Amygdala (tissue), 56 donors: ENCODE results near the gene KRTAP2-1.
"Not testable (repeated sequence)": the region's sequence is repeated elsewhere in the genome, so short reads cannot be mapped to it uniquely, and the experiment has no call there.

Source experiments
- DNase-seq, 56 donors: peaks; one replicate each; lab custom pipeline; 2025; lab: John Stamatoyannopoulos, UW

The KRTAP2-1 gene, protein sequence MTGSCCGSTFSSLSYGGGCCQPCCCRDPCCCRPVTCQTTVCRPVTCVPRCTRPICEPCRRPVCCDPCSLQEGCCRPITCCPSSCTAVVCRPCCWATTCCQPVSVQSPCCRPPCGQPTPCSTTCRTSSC

DNA sequence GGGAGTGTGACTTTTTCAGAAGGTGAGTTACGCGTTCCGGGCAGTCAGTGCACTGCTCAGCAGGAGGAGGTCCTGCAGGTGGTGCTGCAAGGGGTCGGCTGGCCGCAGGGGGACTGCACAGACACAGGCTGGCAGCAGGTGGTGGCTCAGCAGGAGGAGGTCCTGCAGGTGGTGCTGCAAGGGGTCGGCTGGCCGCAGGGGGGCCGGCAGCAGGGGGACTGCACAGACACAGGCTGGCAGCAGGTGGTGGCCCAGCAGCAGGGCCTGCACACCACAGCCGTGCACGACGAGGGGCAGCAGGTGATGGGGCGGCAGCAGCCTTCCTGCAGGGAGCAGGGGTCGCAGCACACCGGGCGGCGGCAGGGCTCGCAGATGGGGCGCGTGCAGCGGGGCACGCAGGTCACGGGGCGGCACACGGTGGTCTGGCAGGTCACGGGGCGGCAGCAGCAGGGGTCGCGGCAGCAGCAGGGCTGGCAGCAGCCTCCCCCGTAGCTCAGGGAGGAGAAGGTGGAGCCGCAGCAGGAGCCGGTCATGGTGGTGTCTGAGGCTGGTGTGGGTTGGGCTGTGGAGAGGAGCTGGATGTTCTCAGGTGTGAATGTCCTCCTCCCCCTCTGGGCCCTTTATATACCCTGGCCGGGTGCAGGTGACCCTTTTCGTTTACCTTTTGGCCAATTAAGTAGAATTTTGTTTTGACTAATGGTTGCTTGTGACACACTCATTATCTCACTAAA lies at the start of gene KRTAP2-1:
Gene KRTAP2-1, minus strand, starts transcription at position 582 of the 731 bp plus-strand sequence. Its CDS starts 49 bp downstream, at position 533.
- not testable (repeated sequence) for DNase-seq

DNA sequence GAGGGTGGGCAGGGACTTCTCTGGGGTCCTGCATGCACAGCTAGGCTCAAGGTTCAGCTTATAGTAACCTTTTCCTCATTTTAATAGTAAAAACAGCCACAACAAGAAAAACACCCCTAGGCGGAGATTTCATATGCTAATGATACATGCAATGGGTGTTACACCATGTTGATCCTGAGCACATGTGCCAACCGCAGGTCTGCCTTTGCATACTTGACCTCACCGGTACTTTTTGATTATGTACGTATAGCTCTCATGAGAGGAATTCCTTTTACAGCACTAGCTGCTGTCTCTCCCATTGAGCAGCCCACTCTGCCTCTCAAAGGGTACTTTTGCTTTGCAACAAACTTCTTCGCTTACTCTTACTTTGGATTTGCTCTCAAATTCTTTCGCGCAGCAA lies 48.9 kb upstream of the KRTAP2-1 start:
- DNase-seq: no peak

DNA sequence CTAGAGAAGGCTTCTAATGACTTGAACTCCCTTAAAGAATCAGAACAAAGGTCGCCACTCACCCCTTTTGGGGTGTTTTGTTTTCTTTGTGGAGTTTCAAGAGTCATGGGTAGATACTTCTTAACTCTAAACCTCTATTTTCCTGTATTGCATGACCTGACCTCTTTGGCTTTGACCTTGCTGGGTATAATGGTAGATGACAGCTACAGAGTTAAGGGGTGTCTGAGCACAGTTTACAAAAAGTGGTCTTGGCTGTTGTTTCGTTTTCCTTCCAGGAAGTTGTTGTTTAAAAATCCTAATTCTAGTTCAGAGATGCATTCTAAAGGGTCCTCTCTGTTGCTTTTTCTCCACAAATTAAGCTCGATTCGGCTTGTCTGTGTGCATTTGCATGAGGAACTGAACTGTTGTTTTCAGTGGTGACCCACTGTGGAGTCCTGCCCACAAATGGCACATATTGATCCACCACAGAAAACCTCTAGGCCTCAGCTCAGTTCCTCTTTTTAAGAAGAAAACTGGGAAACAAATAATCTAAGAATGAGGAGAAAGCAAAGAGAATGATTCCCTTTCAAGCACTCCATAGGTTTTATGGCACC lies 41.7 kb upstream of the KRTAP2-1 start:
- not testable (repeated sequence) for DNase-seq

DNA sequence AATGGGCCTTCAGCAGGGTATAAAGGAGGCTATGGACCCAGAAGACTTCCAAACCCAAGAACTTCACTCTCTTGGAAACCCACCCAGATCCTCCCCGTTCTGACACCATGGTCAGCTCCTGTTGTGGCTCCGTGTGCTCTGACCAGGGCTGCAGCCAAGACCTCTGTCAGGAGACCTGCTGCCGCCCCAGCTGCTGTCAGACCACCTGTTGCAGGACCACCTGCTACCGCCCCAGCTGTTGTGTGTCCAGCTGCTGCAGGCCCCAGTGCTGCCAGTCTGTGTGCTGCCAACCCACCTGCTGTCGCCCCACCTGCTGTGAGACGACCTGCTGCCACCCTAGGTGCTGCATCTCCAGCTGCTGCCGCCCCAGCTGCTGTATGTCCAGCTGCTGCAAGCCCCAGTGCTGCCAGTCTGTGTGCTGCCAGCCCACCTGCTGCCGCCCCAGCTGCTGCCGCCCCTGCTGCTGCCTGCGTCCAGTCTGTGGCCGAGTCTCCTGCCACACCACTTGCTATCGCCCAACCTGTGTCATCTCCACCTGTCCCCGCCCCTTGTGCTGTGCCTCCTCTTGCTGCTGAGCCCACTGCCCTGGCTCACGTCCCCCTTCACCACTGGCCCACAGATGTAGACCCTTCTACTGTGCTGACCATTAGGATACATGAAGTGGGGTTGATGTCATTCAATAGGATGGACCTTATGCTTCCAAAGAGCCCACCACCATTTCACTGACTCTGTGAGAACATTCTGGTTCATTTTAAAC lies 37.2 kb upstream of the KRTAP2-1 start, which contains the start of gene KRTAP4-7:
Gene KRTAP4-7, plus strand, starts transcription at position 51 of the 757 bp plus-strand sequence. Its CDS starts 57 bp downstream, at position 108.
- DNase-seq: not testable (repeated sequence)

DNA sequence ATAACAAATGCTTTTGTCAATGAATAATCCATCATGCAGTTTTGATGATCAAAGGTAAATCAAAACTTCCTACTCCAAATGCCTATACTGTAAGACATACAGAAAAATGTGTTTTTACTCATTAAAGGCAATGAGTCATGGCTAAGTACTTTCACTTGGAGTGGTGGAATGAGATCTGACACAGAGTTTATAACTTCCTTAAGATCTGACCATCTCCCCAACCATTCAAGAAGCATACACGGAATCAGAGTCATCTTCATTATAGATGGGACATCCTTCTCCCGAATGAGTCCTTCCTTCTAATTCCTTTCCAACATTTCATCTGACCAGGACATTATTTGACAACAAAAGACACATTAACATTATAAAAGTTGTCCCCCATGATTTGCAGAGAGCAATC lies 36.3 kb upstream of the KRTAP2-1 start:
- not testable (repeated sequence) for DNase-seq

DNA sequence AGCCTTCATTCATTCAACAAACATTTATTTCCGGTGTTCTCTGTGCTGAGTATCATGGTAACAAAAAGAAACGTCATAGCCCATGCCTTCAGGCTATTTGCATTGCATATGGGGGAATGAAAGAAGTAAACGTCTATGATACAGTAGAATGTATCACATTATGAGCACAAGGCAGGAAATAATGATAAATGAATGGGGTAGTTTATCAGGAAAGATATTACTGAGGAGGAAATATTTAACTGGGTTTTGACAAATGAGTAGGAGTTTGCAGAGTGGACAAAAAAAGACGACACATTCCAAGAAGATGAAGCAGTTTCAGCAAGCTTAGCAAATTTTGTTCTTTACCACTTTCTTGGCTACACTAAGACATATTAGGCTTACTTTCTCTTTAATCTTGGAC lies 35.5 kb upstream of the KRTAP2-1 start:
- no peak for DNase-seq

DNA sequence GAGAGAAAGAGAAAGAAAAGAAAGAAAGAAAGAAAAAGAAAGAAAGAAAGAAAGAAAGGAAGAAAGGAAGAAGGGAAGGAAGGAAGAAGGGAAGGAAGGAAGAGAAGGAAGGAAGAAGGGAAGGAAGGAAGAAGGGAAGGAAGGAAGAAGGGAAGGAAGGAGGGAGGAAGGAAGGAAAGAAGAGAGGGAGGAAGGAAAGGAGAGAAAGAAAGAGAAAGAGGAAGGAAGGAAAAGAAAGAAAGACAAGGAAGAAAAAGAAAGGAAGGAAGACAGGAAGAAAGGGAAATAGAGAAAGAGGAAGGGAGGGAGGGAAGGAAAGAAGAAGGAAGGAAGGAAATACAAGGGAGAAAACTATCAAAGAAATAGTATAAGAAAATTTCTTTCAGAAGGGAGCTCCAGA lies 29.7 kb upstream of the KRTAP2-1 start:
- no peak for DNase-seq

DNA sequence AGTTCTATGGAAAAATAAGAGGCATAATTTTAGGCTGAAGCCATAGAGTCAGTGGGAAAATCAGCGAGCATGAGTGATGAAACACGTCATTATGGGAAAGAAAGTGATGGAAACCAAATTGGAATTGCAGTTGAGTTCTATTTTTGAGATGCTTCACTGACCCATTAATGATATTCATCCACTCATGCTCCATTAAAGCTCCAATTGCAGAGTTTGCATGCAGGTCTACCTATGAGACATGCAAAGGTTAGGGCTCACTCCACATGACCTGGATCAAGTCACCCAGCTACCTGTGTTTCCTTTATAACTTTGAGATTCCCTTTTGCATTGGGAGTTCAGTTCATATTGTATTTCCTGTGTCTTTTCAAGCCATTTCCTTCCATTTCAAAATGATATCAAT lies 26.6 kb upstream of the KRTAP2-1 start:
- DNase-seq: no peak

DNA sequence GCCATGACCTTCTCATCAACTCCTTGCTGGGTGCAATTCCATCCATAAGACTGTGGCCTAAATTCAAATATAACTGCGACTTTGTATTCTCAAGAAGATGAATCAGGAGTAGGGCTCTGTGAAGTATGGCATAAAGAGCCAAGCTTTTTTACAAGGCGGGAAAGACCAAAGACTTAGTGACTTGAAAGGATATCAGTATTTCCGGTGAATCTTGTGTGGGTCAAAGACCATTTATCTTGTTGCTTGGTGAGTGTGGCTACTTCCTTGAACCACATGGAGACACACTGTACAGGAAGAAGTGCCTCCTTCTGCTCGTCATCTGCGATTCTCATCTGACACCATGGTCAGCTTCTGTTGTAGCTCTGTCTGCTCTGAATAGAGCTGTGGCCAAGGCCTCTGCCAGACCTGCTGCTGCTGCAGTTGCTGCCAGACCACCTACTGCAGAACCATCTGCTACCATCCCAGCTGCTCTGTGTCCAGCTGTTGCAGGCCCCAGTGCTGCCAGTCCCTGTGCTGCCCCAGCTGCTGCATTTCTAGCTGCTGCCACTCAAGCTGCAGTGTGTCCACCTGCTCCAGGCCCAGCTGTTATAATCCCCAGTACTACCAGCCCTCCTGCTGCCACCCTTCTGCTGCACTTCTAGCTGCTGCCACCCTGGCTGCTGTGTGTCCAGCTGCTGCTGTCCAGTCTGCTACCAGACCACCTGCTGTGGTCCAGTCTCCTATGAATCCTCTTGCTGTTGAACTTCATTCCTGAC lies 24.7 kb upstream of the KRTAP2-1 start:
- no peak for DNase-seq

DNA sequence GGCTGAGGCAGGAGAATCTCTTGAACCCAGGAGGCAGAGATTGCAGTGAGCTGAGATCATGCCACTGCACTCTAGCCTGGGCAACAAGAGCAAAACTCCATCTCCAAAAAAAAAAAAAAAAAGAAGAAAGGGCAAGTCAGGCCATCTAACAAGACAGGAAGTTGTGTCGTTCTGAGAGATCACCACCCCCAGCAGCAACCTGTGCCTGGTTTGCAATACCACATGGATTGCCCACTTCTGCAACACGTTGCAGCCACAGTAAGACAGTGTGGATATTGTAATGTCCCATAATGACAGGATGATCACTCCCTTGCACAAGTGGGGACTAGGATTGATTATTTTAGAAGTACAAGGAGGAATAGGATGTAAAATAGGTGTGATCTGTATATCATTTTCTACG lies 21.9 kb upstream of the KRTAP2-1 start:
- DNase-seq: no peak

DNA sequence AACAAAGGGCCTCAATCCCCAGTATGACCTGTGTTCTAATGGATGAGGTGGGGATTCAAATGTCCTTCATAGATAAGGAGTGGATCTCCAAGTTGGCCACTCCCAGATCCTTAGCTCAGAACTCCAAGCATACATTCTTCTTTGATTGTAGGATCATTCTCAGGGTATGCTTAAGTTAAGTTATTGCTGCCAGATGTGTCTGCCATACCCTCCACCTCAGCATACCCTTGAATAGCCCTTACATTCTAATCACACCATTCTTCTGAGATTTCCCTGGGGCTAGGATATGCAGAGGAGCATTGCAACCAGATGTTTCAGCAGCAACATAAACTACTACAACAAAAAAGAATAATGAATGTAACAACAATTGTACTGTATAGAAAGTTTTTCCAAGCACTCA lies 20.2 kb upstream of the KRTAP2-1 start:
- DNase-seq: no peak

DNA sequence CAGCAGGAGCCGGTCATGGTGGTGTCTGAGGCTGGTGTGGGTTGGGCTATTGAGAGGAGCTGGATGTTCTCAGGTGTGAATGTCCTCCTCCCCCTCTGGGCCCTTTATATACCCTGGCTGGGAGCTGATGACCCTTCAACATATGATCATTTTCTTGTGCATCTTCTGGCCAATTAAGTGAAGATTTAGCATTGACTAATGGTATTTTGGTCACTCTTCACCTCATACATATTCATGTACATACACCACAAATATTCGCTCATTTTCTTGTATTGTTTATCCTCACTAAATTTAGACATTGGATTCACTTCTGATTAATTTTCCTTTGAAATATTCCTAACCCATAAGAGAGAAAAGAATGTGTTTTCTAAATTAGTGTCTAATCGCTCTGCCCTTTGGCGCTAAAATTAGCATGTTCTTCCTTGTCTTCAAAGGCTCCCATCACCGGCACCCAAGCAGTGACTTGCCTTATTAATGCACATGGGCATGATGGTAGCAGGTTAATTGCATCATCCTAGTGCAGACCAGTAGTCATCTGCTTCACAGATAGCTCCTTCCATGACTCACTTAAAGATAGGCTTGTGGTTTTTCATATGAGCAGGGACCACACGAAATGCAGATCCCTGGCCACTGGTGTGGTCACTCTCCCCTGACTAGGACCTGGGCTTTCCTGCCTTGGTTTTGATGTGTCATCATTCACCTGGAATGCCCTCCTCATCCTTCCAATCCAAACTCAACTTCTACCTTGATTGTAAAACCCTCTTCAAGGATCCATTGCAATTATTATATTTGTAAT lies 18.9 kb upstream of the KRTAP2-1 start, which contains the start of gene KRTAP2-4:
Gene KRTAP2-4, minus strand, starts transcription at position 51 of the 796 bp plus-strand sequence. Its CDS starts 34 bp downstream, at position 17.
- DNase-seq: no peak

DNA sequence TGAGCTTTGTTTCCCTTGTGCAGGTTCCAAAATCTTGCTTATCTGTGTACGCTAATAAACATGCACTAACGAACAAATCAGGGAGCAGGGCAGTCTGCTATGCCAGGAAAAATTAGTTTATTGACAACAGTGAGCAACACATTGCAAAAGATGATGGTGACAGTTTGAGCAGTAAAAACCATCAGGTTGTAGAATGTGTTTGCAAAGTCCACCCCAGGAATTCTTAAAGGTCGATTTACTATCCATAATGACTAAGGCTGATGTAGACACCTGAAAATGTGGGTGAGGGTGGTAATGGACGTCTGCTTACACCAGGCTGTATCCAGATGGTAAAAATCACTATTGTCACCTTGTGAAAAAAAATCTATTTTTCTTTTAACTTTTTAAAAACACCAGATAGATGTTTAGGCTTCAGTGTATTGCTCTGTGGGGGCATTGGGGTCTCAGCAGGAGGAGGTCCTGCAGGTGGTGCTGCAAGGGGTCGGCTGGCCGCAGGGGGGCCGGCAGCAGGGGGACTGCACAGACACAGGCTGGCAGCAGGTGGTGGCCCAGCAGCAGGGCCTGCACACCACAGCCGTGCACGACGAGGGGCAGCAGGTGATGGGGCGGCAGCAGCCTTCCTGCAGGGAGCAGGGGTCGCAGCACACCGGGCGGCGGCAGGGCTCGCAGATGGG lies 18.0 kb upstream of the KRTAP2-1 start:
- not testable (repeated sequence) for DNase-seq

DNA sequence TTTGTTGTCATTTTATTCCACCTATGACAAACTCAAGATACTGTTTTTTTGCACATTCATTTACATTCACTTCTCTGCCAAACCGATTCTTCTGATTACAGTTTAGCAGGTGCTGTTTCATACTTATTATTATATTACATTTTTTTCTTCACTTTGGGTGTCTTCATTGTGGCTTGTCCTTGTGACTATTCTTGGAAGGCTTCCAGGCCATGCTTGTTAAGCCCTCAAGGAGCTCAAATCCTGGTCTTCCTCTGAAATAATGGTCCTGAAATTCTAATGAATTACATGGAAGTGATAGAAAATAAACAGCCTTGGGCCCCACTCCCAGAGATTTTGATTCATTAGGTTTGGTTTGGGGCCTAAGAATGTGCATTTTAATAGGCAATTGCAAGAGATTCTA lies 17.2 kb upstream of the KRTAP2-1 start:
- no peak for DNase-seq

DNA sequence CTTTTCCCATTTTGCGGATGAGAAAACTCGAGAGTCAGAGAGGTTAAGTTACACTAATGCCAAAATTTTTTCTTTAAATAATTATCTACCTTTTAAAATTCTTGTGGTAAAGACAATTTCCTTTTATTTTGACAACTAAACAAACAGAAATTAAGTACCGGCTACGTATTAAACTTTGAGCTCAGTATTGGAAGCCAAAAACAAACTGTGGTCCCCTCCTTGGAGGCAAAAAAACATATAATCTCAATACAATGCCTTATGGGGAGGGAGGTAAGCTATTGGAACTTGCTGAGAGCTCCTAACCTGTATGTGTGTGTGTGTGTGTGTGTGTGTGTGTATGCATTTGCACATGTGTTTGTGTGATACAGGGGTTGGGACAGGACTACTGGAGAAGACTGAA lies 16.3 kb upstream of the KRTAP2-1 start:
- no peak for DNase-seq

DNA sequence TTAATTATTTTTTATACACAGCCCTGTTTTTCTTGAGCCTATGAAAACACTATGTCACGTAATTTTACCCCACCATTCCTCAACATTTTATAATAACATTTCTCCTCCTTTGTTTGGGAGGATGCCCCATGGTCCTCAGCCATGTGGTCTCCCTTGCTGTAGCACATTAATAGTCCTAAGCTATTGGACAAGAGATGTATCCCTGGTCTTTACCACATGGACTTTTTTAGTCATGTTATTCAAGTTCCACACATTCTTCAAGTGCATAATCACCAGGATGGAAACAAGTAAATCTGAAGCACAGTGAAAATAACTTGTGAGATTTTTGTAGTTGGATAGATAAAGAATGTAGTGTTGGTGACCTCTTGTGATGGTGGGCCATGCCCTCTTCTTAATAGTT lies 14.8 kb upstream of the KRTAP2-1 start:
- no peak for DNase-seq

DNA sequence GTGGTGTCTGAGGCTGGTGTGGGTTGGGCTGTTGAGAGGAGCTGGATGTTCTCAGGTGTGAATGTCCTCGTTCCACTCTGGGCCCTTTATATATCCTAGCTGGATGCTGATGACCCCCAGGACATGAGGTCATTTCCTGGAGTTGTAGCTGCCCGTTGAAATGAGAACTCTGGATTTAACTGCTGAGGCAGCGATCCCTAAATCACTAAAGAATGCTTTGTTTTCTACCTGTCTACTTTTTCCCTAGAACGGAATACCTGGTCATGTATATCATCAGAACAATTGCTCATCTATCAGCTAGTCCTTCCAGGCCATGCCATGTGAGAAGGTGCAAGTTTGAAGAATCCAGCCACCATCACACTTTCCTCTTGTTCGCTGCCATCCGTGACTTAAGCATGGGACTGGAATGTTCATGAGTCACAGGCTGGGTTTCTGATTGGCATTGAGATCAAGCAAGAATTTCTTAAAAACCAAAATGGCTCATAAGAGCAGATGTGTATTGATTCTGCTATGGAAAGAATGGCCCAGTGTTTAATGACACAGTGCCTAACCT lies 13.0 kb upstream of the KRTAP2-1 start, which contains the start of gene KRTAP2-3:
Gene KRTAP2-3, minus strand, starts transcription at position 63 of the 553 bp plus-strand sequence. CDS start 64 bp downstream, outside the sequence.
- no peak for DNase-seq
